ENCODE measurements around the gene CDH26. TPM values are rescaled to one million over a fixed set of nuclear protein-coding genes. Genes with fewer than 3 reads are reported as not detected.
A peak's percentile ranks its signal among the peaks of the same experiment; 100 is the strongest.

The CDH26 gene
- 0.13 and 1.1 TPM in 2 replicates for total RNA-seq

- DNase-seq (ENCODE audit: low read depth in 2 of 2) = no peak
These were observed at the start of gene CDH26 for GRCh38 chr20:59958123-59958522. Gene CDH26 (plus strand): TSS chr20:59958423. CDS start chr20:59958727, 304 bp downstream.

- DNase-seq (ENCODE audit: low read depth in 2 of 2) = no peak
These were observed 49.4 kb upstream of the CDH26 start for GRCh38 chr20:59908855-59909254.

GRCh38 chr20:59911041-59911440 is 47.2 kb upstream of the CDH26 start:
- no peak for DNase-seq (ENCODE audit: low read depth in 2 of 2)

- DNase-seq (ENCODE audit: low read depth in 2 of 2) = no peak
These were observed 45.6 kb upstream of the CDH26 start for GRCh38 chr20:59912609-59913008.

- no peak for DNase-seq (ENCODE audit: low read depth in 2 of 2)
These were observed 37.3 kb upstream of the CDH26 start for GRCh38 chr20:59920944-59921343.

GRCh38 chr20:59923514-59923913 is 34.7 kb upstream of the CDH26 start:
- DNase-seq (ENCODE audit: low read depth in 2 of 2) = no peak

- no peak for DNase-seq (ENCODE audit: low read depth in 2 of 2)
These were observed 32.9 kb upstream of the CDH26 start for GRCh38 chr20:59925359-59925758.

- DNase-seq (ENCODE audit: low read depth in 2 of 2) = no peak
These were observed 32.3 kb upstream of the CDH26 start for GRCh38 chr20:59925899-59926298.

GRCh38 chr20:59931511-59932312 is 26.5 kb upstream of the CDH26 start:
- no peak for DNase-seq (ENCODE audit: low read depth in 2 of 2)

GRCh38 chr20:59932616-59933295 is 25.5 kb upstream of the CDH26 start:
- no peak for DNase-seq (ENCODE audit: low read depth in 2 of 2)

- peak in 1 of 2 donors; percentile 24 for DNase-seq (ENCODE audit: low read depth in 2 of 2)
These were observed 24.9 kb upstream of the CDH26 start, which contains the start of gene SYCP2 for GRCh38 chr20:59933296-59933848. Gene SYCP2 (minus strand): TSS chr20:59933637. CDS start chr20:59922413, 11,224 bp downstream.

- DNase-seq (ENCODE audit: low read depth in 2 of 2) = peak in 1 of 2 donors; percentile 58
These were observed 24.2 kb upstream of the CDH26 start for GRCh38 chr20:59933849-59934585.

- no peak for DNase-seq (ENCODE audit: low read depth in 2 of 2)
These were observed 22.6 kb upstream of the CDH26 start for GRCh38 chr20:59935457-59936185.

- no peak for DNase-seq (ENCODE audit: low read depth in 2 of 2)
These were observed 21.8 kb upstream of the CDH26 start for GRCh38 chr20:59936409-59936808.

- DNase-seq (ENCODE audit: low read depth in 2 of 2) = no peak
These were observed 21.1 kb upstream of the CDH26 start for GRCh38 chr20:59937150-59937549.

- DNase-seq (ENCODE audit: low read depth in 2 of 2) = no peak
These were observed 20.0 kb upstream of the CDH26 start for GRCh38 chr20:59938221-59938620.

- no peak for DNase-seq (ENCODE audit: low read depth in 2 of 2)
These were observed 19.5 kb upstream of the CDH26 start for GRCh38 chr20:59938696-59939051.

- DNase-seq (ENCODE audit: low read depth in 2 of 2) = peak in 1 of 2 donors; percentile 41
These were observed 19.0 kb upstream of the CDH26 start for GRCh38 chr20:59939052-59939878.

GRCh38 chr20:59939879-59940128 is 18.4 kb upstream of the CDH26 start:
- DNase-seq (ENCODE audit: low read depth in 2 of 2) = no peak

GRCh38 chr20:59940129-59940955 is 17.9 kb upstream of the CDH26 start, which contains the start of the genes FAM217B and PPP1R3D:
Gene FAM217B (plus strand): TSS chr20:59940389. CDS start chr20:59943944, 3,555 bp downstream.
Gene PPP1R3D (minus strand): TSS chr20:59940305. CDS start chr20:59939931, 374 bp downstream.
- DNase-seq (ENCODE audit: low read depth in 2 of 2) = peak; percentile 55 to 96

Measured in dermis microvascular lymphatic vessel endothelial cell (primary cell).